ENCODE data around the gene DKK3.
"Not testable (repeated sequence)": the region's sequence is repeated elsewhere in the genome, so short reads cannot be mapped to it uniquely, and the experiment has no call there.

DKK3 gene

GRCh38 chr11:12007769-12008737 lies at the start of gene DKK3:
DKK3 (minus strand) TSS chr11:12008626; CDS start chr11:12008582, 44 bp downstream.
- DNase-seq (ENCODE audit: low spot score), result no peak

GRCh38 chr11:12057299-12057980 lies 49.0 kb upstream of the DKK3 start:
- DNase-seq (ENCODE audit: low spot score), result no peak

GRCh38 chr11:12056119-12056518 lies 47.7 kb upstream of the DKK3 start:
- DNase-seq (ENCODE audit: low spot score), result no peak

- DNase-seq (ENCODE audit: low spot score), result peak; percentile 45
Measured at GRCh38 chr11:12053606-12054361, 45.4 kb upstream of the DKK3 start.

- DNase-seq (ENCODE audit: low spot score), result no peak
Measured at GRCh38 chr11:12052676-12053605, 44.5 kb upstream of the DKK3 start.

GRCh38 chr11:12051287-12051662 lies 42.8 kb upstream of the DKK3 start:
- no peak for DNase-seq (ENCODE audit: low spot score)

- no peak for DNase-seq (ENCODE audit: low spot score)
Measured at GRCh38 chr11:12050470-12051286, 42.3 kb upstream of the DKK3 start.

- DNase-seq (ENCODE audit: low spot score), result no peak
Measured at GRCh38 chr11:12048936-12049790, 40.7 kb upstream of the DKK3 start.

GRCh38 chr11:12046636-12047236 lies 38.3 kb upstream of the DKK3 start:
- DNase-seq (ENCODE audit: low spot score), result no peak

- no peak for DNase-seq (ENCODE audit: low spot score)
Measured at GRCh38 chr11:12045914-12046635, 37.6 kb upstream of the DKK3 start.

- no peak for DNase-seq (ENCODE audit: low spot score)
Measured at GRCh38 chr11:12044799-12045198, 36.4 kb upstream of the DKK3 start.

GRCh38 chr11:12043959-12044791 lies 35.7 kb upstream of the DKK3 start:
- DNase-seq (ENCODE audit: low spot score), result peak; percentile 86

- no peak for DNase-seq (ENCODE audit: low spot score)
Measured at GRCh38 chr11:12043221-12043620, 34.8 kb upstream of the DKK3 start.

- peak; percentile 88 for DNase-seq (ENCODE audit: low spot score)
Measured at GRCh38 chr11:12042215-12042676, 33.8 kb upstream of the DKK3 start.

GRCh38 chr11:12040719-12041118 lies 32.3 kb upstream of the DKK3 start:
- DNase-seq (ENCODE audit: low spot score), result not testable (repeated sequence)

- no peak for DNase-seq (ENCODE audit: low spot score)
Measured at GRCh38 chr11:12032968-12033367, 24.5 kb upstream of the DKK3 start.

GRCh38 chr11:12031856-12032544 lies 23.6 kb upstream of the DKK3 start:
- DNase-seq (ENCODE audit: low spot score), result no peak
